VCaP (cell line): Measurements from ENCODE around the gene DIP2C.

Experiments used
- H3K27ac ChIP-seq: fragments of 450-650 bp; 2 replicates; pipeline ENCODE4 v1.5.1; 2017
- TF ChIP-seq, protein P1 (sequence below): fragments of 450-650 bp; conservative IDR thresholded peaks from 2 replicates; pipeline ENCODE4 v1.5.1; 2017; ENCODE audit warnings: mild to moderate bottlenecking, moderate library complexity

The DIP2C gene

DNA sequence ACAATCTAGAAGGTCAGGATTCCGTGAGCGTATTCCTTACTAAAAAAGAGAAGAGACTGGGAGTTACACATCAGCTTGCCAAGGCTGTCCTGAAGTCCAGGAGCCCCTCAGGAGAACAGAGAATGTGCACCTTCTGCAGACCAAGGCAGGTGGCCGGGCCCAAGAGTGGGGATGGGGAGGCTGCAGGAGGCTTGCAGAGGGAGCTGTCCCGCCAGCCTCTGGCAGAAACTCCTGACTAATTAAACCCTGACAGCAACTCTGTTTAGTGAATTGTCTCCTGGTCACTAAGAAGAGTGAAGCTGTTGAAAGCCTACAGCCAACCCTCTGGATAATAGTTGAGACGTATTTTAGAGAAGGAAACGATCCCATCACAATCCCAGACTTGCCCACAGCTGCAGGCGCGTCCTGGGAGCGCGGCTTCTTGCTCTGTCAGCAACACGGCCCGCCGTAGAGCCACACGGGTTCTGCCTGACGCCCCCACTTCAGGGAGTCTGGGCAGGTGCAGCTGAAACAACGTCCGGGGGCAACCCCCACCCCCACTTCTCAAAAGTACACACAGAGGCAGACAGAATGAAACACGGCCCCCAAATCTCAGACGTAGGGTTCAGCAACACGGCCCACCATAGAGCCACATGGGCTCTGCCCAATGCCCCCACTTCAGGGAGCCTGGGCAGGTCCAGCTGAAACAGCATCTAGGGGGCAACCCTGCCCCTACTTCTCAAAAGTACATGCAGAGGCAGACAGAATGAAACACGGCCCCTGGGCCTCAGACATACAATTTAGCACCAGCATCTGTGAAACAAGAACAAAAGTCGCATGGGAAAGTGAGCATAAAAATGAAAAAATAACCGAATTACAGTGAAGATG is 45.2 kb downstream of the DIP2C start:
- no peak overlapping the region for H3K27ac ChIP-seq
- TF ChIP-seq, protein P1, sequence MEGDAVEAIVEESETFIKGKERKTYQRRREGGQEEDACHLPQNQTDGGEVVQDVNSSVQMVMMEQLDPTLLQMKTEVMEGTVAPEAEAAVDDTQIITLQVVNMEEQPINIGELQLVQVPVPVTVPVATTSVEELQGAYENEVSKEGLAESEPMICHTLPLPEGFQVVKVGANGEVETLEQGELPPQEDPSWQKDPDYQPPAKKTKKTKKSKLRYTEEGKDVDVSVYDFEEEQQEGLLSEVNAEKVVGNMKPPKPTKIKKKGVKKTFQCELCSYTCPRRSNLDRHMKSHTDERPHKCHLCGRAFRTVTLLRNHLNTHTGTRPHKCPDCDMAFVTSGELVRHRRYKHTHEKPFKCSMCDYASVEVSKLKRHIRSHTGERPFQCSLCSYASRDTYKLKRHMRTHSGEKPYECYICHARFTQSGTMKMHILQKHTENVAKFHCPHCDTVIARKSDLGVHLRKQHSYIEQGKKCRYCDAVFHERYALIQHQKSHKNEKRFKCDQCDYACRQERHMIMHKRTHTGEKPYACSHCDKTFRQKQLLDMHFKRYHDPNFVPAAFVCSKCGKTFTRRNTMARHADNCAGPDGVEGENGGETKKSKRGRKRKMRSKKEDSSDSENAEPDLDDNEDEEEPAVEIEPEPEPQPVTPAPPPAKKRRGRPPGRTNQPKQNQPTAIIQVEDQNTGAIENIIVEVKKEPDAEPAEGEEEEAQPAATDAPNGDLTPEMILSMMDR, result no peak

DNA sequence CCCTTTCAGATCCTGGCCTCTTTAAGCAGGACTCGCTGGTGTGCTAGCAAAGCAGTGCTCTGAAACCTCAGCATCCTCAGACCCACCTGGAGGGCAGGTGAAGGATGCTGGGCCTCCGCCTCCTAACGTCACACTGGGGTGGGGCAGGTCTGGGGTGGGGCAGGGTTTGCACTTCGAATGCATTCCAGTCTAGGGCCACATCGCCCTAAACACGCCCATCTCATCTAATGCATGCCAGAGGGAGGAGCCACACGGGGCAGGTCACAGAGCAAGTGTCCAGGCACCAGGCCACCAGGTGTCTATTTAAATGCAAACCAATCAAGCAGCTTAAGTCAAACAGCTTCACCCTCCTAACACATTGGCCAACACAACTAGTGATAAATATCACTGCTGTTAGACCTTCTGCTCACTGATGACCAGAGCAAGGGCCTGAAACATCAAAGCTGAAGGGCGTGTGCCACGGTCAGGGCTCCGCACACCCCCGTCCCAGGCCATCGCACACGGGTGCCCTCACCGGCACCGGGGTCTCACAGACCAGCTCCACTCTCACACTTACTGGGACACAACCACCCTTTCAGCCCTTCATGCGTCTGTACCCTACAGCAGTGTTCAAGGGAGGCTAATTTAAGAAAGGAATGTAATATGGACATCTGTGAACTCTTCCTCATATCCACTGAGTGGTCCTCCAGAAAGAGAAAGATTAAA is 47.1 kb downstream of the DIP2C start:
- no peak overlapping the region for H3K27ac ChIP-seq
- TF ChIP-seq, protein P1, result no peak

DNA sequence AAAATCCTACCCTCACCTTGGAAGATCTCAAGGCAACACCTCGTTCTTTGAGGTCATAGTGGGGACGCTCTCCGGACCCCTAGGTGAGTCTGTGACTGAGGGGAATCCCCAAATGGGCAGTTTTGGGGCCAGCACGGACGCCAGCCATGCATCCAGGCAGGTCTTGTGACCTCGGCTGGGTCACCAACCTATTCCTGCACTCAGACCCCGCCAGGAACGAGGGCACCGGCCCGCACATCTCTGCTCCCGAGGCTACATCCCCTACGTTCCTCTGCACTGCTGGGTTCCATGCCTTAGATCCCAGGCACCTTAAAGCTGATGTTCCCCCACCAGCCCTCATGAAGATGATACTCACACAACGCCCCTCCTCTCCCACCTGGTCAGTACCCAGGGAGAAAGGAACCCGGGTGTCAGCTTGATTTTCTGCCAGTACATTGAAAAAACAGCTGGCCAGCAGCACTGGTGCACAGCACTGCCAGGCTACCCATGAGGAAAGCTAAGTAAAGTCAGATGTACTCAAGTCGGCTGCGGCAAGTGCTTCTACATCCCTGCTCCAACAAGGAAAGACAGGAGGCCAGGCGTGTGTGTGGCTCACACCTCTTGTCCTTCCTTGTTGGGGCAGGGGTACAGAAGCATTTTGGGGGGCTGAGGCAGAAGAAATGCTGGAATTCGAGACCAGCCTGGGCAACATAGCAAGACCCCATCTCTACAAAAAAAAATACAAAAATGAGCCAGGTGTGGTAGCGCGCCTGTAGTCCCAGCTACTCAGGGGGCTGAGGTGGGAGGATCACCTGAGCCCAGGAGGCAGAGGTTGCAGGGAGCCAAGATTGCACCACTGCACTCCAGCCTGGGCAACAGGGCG is 48.1 kb downstream of the DIP2C start:
- TF ChIP-seq, protein P1, result no peak
- H3K27ac ChIP-seq, result no peak overlapping the region

DNA sequence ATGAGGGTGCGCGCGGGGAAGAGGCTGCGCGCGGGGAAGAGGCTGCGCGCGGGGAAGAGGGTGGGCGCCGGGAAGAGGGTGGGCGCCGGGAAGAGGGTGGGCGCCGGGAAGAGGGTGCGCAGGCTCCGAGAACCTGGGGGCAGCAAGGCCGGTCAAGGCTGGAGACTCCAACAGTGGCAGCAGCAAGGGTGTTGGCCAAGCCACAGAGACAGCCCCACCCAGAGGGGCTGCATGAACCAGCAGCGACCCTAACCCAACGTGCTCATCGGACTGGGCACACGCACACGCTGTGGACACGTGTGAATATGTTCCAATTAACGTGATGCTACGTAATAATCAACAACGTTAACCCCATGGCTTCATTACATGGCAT is 48.8 kb downstream of the DIP2C start:
- TF ChIP-seq, protein P1, result no peak
- no peak overlapping the region for H3K27ac ChIP-seq

DNA sequence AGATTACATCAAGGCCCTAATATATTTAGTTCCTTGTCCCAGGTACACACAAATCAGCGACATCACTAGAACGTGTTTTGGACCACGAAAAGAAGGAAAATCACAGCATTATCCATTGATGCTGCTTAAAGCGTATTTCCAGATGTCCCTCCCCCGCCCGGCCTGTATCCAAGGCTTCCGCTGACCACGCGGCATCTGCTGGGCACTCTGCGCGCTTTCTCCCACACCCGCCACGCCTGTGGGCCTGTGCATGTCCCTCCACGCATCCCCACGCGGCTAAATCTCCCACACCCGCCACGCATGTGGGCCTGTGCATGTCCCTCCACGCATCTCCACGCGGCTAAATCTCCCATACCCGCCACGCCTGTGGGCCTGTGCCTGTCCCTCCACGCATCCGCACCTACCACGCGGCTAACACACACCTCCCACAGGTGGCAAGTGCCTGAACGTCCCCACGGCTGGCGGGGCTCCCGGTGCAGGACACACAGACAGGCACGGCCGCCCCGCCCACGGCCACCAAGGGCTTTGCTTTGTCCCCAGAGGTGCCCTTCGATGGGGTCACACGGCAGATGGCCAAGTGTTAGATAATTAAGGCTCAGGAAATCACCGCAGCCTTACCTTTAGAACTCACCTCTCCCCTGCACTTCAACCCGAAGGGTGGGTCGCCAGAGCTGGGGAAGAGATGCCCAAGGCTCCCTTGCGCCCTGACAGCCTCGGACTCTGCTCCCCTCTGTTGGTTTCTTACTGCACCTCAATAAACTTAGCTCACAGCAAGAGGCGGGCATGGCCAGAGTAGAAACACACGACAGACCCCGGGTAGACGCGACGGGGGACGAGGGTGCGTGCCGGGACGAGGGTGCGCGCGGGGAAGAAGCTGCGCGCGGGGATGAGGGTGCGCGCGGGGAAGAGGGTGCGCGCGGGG is 49.5 kb downstream of the DIP2C start:
- H3K27ac ChIP-seq, result no peak overlapping the region
- TF ChIP-seq, protein P1, result no peak

DNA sequence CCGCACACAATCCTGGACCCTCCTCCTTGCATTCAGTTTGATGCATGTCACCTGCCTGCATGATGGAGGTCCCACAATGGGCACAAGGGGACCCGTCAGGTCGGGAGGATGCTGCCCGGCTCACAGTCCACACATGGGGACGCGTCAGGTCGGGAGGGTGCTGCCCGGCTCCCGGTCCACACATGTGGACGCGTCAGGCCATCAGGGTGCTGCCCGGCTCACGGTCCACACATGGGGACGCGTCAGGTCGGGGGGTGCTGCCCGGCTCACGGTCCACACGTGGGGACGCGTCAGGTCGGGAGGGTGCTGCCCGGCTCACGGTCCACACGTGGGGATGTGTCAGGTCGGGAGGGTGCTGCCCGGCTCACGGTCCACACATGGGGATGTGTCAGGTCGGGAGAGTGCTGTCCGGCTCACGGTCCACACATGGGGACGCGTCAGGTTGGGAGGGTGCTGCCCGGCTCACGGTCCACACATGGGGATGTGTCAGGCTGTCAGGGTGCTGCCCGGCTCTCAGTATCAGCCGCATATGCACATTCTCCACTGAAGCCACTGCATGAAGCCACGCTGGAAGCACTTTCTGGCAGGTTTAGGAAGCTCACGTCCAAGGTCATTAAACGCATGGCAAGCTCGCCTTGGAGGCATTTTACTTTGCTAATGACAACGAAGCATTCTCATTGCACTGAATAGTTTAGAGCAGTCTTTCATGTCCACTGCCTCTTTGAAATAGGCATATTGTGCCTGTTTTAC is 50.3 kb downstream of the DIP2C start:
- TF ChIP-seq, protein P1, result no peak
- no peak overlapping the region for H3K27ac ChIP-seq
